SH-SY5Y (cell line): ENCODE data around the gene RHOF.

Experiments used
- GATA2 ChIP-seq: IDR thresholded peaks from 2 replicates; pipeline ENCODE4 v1.6.1; 2011; ENCODE audit warnings: mild to moderate bottlenecking, low read depth, low read length
- GATA3 ChIP-seq: IDR thresholded peaks from 2 replicates; pipeline ENCODE4 v1.6.1; 2011; ENCODE audit warnings: low read depth, mild to moderate bottlenecking, low read length, moderate library complexity

GRCh38 chr12:121812921-121813896 lies 19.7 kb upstream of the RHOF start:
- TF ChIP-seq GATA2 (no peak), GATA3 (no peak)
